Hepatocyte (in vitro differentiated cells): ENCODE data around the gene NKX2-1.

Experiments
- CTCF ChIP-seq: fragments of 200-600 bp; sonication (generic); IDR thresholded peaks from 2 replicates; pipeline ENCODE4 v1.5.1; 2016; ENCODE audit warnings: antibody characterized with exemption, mild to moderate bottlenecking; ENCODE audit not compliant: poor library complexity
- EZH2 ChIP-seq: fragments of 200-600 bp; sonication (generic); IDR thresholded peaks from 2 replicates; pipeline ENCODE4 v1.6.1; 2016; ENCODE audit warnings: antibody characterized with exemption, mild to moderate bottlenecking, borderline replicate concordance
- EZH2phosphoT487 ChIP-seq: fragments of 200-600 bp; sonication (generic); IDR thresholded peaks from one replicate; pipeline ENCODE4 v1.6.1; 2018; ENCODE audit warnings: antibody characterized with exemption, mild to moderate bottlenecking, low read depth, moderate library complexity; ENCODE audit not compliant: unreplicated experiment, severe bottlenecking

- TF ChIP-seq CTCF (no peak), EZH2 (no peak), EZH2phosphoT487 (no peak)
Observed at GRCh38 chr14:36525746-36526099, 5.7 kb upstream of the NKX2-1 start.
